Adipocyte (in vitro differentiated cells): ENCODE results near the gene TRAF2.

Experiments used
- DNase-seq: peaks from one replicate; pipeline ENCODE4 v3.0.0-alpha.2; 2015; ENCODE audit warnings: low read depth
- H3K27me3 ChIP-seq: replicated peaks from 2 replicates; pipeline ENCODE4 v1.7.0; 2013; ENCODE audit warnings: mild to moderate bottlenecking, low read length, moderate library complexity; ENCODE audit not compliant: control insufficient read depth, insufficient read depth
- H3K36me3 ChIP-seq: 2 replicates; pipeline ENCODE4 v1.7.0; 2013; ENCODE audit warnings: low read length, mild to moderate bottlenecking, moderate library complexity; ENCODE audit not compliant: control insufficient read depth, insufficient read depth, severe bottlenecking
- H3K4me1 ChIP-seq: 2 replicates; pipeline ENCODE4 v1.7.0; 2013; ENCODE audit warnings: mild to moderate bottlenecking, low read length, moderate library complexity; ENCODE audit not compliant: control insufficient read depth, insufficient read depth
- H3K4me3 ChIP-seq: 2 replicates; pipeline ENCODE4 v1.7.0; 2013; ENCODE audit warnings: mild to moderate bottlenecking, low read length, moderate library complexity
- H3K9ac ChIP-seq: 2 replicates; pipeline ENCODE4 v1.7.0; 2013; ENCODE audit warnings: mild to moderate bottlenecking, low read length, moderate library complexity
- H3K9me3 ChIP-seq: 2 replicates; pipeline ENCODE4 v1.7.0; 2013; ENCODE audit warnings: mild to moderate bottlenecking, low read length, moderate library complexity; ENCODE audit not compliant: control insufficient read depth

TRAF2 gene

DNA sequence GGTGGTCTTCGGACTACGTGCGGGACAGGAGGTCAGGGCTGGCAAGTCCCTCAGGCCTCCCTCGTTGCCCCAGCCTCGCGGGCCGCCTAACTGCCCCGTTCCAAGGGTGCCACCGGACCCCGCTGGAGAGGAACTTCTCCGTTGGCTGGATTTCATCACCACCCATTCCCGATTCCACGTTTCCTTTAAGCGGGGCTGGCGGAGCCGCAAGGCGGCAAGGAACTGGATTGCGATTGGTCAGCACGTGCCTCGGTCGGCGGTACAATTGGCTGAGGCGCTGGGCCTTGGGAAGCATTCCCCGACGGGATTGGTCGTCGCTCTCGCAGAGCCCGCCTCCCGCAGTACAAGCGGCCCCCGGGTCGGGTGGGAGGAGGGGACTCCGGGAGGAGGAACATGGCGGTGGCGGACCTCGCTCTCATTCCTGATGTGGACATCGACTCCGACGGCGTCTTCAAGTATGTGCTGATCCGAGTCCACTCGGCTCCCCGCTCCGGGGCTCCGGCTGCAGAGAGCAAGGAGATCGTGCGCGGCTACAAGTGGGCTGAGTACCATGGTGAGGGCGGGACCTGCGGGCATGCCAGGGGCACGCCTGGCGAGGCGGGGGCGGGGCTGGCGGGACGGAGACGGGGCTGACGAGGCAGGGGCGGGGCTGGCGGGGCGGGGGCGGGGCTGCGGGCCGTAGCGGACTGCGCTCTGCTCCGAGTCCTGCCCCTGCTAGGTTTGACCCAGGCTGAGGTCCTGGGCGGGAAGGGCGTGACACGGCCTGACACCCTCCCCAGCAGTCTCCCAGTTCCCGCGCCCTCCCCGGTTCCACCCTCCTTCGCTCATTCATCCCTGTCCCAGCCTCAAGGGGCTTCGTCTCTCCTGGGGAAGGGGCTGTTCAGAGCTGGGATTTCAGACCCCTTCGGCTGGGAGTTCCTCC is 37.0 kb upstream of the TRAF2 start, which contains the start of gene PHPT1:
Gene PHPT1 (plus strand): TSS at position 372 of the 922 bp plus-strand sequence. CDS start 22 bp downstream, at position 394.
- Histone ChIP-seq H3K4me3 (peak within 1 kb of the TSS; percentile 97), H3K36me3 (peaks cover 6% of the 10 kb centered on the region)
- DNase-seq: peak; percentile 100

DNA sequence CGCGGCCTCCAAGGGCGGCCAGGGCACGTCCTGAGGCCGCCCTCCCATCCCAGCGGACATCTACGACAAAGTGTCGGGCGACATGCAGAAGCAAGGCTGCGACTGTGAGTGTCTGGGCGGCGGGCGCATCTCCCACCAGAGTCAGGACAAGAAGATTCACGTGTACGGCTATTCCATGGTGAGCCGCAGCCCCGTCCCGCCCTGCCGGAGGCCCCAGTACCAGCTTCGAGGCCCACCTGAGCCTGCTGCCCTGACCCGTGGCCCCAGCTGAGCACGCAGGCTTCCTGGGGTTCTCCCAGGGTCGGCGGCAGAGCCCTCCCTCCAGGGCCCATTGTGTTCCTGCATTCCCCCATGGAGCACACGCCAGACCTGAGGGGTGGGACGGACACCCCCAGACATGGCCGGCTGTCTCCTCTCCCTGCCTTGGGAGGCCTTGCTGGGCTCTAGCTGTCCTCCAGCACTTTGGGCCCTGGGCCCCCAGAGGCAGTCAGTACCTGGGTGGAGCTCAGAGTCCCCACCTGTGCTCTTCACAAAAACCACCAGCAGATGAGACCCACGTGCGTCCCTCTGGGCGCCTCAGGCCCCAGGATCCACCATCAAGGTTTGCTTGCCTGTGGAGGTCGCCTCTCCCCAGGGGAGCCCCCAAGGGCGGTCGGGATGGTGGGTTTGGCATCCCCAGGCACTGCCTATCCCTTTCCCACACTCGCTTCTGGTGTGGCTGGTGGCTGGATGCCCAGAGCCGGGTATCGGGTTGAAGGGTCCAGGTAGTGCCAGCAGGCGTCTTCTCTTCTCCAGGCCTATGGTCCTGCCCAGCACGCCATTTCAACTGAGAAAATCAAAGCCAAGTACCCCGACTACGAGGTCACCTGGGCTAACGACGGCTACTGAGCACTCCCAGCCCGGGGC is 36.1 kb upstream of the TRAF2 start:
- no peaks in the 10 kb centered on the region for H3K27me3 ChIP-seq
- no peaks in the 10 kb centered on the region for H3K9me3 ChIP-seq
- H3K4me1 ChIP-seq: peaks cover 8% of the 10 kb centered on the region
- H3K9ac ChIP-seq: peak overlapping the region; percentile 90
- peaks cover 6% of the 10 kb centered on the region for H3K36me3 ChIP-seq
- peak overlapping the region; percentile 97 for H3K4me3 ChIP-seq
- no peak for DNase-seq

More for the DNA sequence above, 37.0 kb upstream of the TRAF2 start, which contains the start of gene PHPT1:
- Histone ChIP-seq H3K4me1 (peaks cover 8% of the 10 kb centered on the region), H3K9me3 (no peaks in the 10 kb centered on the region), H3K9ac (peak within 1 kb of the TSS; percentile 96), H3K27me3 (no peaks in the 10 kb centered on the region)

DNA sequence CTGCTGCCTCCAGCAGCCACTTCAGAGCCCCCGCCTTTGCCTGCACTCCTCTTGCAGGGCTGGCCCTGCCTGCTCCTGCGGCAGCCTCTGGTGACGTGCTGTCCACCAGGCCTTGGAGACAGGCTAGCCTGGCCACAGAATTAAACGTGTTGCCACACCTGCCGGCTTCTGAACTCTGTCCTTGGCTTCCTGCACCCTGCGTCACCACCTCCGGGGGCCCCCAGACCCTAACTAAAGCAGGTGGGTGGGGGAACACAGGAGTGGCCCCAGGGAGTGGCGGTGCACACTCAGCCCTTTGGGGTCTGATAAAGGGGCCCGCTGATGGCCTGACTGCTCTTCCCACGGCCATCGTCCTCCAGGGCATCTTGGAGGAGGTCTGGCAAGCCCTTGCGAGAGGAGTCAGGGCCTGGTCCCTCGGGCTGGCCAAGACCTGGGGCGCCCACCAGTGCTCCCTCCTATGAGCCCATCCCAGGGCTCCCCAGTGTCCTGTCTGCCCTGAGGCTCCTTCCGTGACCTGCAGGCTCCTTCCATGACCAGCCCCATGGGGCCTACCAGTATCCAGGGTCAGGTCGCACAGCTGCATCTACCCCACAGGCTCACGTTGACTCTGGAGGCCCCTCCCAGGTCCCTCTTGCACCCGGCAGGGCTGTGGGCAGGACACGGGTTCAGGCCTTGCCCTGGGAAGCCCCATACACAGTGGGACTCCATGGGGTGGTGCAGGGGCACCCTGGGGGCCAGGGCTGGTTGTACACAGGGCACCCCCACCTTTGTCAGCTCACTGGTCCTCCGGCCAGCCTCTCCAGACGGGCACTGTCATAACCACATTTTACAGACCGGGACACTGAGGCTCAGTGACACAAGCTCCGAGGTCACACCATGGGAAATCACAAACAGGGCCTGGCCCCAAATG is 35.2 kb upstream of the TRAF2 start:
- H3K9ac ChIP-seq: peak overlapping the region; percentile 90
- H3K27me3 ChIP-seq: no peaks in the 10 kb centered on the region
- H3K9me3 ChIP-seq: no peaks in the 10 kb centered on the region
- H3K4me3 ChIP-seq: no peak overlapping the region
- H3K4me1 ChIP-seq: peaks cover 8% of the 10 kb centered on the region
- DNase-seq: no peak
- peaks cover 6% of the 10 kb centered on the region for H3K36me3 ChIP-seq

DNA sequence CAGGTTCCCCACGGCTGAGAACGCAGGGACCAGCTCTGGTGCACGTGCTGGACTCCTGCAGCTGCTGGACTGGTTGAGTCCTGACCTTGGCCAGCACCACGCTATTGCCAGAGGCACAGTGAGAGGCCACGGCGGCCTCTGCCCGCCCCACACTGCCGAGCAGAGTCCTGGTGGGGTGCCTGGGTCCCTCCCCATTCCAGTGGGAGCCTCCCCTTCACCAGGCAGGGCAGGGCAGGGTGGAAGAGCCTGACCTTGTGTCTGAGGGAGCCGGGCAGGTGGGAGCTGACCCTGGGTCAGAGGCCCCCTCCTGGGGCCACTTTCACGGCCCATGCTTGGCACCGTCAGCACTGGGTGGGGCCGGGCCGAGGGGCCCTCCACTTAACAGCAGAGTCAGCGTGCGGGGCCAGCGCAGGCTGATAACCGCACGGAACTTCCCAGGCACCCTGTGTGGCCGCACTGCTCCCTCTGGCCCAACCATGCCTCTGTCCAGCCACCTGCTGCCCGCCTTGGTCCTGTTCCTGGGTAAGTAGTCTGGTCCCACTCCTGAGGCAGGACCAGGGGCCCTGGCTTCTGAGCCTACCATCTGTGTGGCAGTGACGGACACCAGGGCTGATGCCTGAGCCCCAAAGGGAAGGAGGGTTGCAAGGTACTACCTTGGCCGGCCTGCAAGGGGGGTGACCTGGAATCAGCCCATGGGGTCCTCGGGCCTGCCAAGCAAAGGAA is 34.2 kb upstream of the TRAF2 start, which contains the start of gene MAMDC4:
Gene MAMDC4 (plus strand): TSS at position 406 of the 723 bp plus-strand sequence. CDS start 71 bp downstream, at position 477.
- H3K9me3 ChIP-seq: no peaks in the 10 kb centered on the region
- H3K36me3 ChIP-seq: peaks cover 6% of the 10 kb centered on the region
- H3K9ac ChIP-seq: peak within 1 kb of the TSS; percentile 10
- peaks cover 8% of the 10 kb centered on the region for H3K4me1 ChIP-seq
- H3K4me3 ChIP-seq: no peak within 1 kb of the TSS
- H3K27me3 ChIP-seq: no peaks in the 10 kb centered on the region
- no peak for DNase-seq

DNA sequence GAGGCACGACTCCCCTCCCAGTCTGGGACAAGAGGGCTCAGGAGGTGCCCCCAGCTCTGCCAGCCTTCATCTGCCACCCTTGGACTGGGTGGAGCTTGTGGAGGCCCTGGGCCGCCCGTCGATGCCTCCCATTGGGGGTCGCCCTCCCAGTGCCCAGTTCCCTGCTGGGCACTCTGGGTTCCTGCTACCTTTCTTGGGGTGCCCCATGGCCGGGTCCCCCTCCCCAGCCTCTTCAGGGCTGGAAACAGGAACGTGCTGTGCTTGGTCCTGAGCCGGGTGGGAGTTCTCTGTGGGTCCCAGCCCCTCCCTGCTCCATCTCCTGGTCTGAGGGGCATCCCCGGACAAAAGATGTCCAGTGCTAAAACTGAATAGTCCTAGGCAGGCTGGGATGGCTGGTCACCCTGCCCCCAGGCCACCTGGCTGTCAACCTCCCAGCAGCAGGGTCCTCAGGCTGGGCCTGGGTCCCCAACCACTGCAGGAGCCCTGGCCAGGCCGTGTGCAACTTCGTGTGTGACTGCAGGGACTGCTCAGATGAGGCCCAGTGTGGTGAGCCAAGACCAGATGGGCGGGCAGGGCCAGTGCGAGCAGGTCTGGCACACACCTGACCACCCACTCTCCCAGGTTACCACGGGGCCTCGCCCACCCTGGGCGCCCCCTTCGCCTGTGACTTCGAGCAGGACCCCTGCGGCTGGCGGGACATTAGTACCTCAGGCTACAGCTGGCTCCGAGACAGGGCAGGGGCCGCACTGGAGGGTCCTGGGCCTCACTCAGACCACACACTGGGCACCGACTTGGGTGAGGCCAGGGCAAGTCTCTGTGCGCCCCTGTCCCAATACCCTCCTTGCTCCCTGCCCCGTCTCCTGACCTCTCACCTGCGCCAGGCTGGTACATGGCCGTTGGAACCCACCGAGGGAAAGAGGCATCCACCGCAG is 33.4 kb upstream of the TRAF2 start:
- Histone ChIP-seq H3K27me3 (no peaks in the 10 kb centered on the region), H3K4me3 (no peak overlapping the region), H3K36me3 (peaks cover 6% of the 10 kb centered on the region), H3K4me1 (peaks cover 8% of the 10 kb centered on the region), H3K9me3 (no peaks in the 10 kb centered on the region), H3K9ac (no peak overlapping the region)
- DNase-seq: no peak

DNA sequence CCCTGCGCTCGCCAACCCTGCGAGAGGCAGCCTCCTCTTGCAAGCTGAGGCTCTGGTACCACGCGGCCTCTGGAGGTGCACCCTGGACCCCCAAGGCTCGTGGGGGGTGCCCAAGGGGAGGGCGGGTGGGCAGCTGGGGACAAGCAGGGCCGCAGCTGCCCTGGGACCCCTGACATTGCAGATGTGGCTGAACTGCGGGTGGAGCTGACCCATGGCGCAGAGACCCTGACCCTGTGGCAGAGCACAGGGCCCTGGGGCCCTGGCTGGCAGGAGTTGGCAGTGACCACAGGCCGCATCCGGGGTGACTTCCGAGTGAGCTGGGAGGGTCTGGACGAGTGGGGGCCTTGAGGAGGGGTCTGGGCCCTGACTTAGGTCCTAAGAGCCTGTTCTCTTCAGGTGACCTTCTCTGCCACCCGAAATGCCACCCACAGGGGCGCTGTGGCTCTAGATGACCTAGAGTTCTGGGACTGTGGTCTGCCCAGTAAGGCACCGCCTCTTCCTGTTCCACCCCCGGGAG is 32.7 kb upstream of the TRAF2 start:
- Histone ChIP-seq H3K9ac (no peak overlapping the region), H3K27me3 (no peaks in the 10 kb centered on the region), H3K4me3 (no peak overlapping the region), H3K9me3 (no peaks in the 10 kb centered on the region), H3K4me1 (peaks cover 8% of the 10 kb centered on the region), H3K36me3 (peaks cover 6% of the 10 kb centered on the region)
- DNase-seq: no peak

DNA sequence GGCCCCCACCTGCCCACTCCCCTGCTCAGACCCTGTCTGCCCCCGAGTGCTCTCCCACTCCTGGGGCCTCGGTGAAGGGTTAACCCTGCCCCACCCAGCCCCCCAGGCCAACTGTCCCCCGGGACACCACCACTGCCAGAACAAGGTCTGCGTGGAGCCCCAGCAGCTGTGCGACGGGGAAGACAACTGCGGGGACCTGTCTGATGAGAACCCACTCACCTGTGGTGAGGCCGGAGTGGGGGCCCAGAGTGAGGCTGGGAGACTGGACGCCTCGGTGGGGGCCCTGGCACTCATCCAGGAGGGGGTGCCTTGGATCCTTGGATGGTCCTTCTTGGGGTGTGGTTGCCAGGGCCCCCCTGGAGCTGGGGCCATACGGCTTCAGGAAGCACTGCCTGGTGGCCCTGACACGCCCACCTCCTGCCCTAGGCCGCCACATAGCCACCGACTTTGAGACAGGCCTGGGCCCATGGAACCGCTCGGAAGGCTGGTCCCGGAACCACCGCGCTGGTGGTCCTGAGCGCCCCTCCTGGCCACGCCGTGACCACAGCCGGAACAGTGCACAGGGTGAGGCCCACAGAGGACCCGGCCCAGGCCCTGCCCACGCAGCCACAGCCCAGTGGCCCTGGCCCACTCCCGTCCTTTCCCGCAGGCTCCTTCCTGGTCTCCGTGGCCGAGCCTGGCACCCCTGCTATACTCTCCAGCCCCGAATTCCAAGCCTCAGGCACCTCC is 32.0 kb upstream of the TRAF2 start:
- Histone ChIP-seq H3K36me3 (peaks cover 6% of the 10 kb centered on the region), H3K4me1 (peaks cover 14% of the 10 kb centered on the region), H3K27me3 (no peaks in the 10 kb centered on the region), H3K9me3 (no peaks in the 10 kb centered on the region), H3K9ac (no peak overlapping the region), H3K4me3 (no peak overlapping the region)
- no peak for DNase-seq

DNA sequence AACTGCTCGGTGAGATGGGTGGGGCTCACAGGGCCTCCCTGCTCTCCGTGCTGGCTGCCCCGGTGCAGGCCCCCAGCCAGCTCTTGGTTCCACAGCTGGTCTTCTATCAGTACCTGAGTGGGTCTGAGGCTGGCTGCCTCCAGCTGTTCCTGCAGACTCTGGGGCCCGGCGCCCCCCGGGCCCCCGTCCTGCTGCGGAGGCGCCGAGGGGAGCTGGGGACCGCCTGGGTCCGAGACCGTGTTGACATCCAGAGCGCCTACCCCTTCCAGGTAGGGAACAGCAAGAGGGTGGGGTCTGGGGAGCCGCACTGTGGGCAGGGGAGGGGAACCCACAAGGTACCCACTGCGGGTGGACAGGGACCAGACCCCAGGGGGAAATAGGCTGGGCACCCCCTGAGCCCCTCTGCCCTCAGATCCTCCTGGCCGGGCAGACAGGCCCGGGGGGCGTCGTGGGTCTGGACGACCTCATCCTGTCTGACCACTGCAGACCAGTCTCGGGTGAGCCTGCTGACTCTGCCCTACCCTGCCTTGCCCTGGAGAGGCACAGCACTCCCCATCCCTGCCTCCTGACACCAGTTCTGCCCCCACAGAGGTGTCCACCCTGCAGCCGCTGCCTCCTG is 31.4 kb upstream of the TRAF2 start:
- Histone ChIP-seq H3K36me3 (peaks cover 6% of the 10 kb centered on the region), H3K9ac (no peak overlapping the region), H3K27me3 (no peaks in the 10 kb centered on the region), H3K4me3 (no peak overlapping the region), H3K9me3 (no peaks in the 10 kb centered on the region), H3K4me1 (peaks cover 17% of the 10 kb centered on the region)
- no peak for DNase-seq
